ENCODE data around the gene RPLP1.
"Not testable (repeated sequence)": the region's sequence is repeated elsewhere in the genome, so short reads cannot be mapped to it uniquely, and the experiment has no call there.

The RPLP1 gene

DNA sequence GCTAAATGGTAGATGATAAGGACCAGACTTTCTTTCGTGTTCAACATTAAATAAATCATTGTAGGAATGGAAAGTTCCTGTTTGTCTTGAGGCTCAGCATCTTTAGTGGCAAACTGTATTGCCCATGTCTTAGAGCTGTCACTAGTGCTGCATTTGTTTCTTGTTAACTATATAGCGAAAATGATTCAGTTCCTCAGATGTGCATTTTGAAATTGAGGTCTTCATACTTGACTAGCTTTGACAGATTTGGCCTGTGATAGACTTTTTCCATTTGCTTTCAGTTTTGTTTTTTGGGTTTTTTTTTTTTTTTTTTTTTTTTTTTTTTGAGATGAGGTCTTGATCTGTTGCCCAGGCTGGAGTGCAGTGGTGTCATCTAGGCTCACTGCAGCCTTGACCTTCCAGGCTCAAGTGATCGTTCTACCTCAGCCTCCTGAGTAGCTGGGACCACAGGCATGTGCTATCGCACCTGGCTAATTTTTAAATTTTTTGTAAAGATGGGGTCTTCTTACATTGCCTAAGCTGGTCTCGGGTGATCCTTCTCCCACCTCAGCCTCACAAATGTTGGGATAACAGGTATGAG lies 9.5 kb upstream of the RPLP1 start:
- DNase-seq, result no peak

DNA sequence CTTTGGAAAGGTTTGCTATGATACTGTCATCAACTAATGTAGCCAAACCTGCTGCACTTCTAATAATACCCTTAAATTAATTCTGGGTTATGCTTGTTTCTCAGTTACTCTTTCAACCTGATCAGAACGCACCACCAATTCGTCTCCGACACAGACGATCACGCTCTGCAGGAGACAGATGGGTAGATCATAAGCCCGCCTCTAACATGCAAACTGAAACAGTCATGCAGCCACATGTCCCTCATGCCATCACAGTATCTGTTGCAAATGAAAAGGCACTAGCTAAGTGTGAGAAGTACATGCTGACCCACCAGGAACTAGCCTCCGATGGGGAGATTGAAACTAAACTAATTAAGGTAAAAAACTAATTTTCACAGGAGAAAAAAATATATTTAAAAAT lies 7.9 kb upstream of the RPLP1 start:
- no peak for DNase-seq

DNA sequence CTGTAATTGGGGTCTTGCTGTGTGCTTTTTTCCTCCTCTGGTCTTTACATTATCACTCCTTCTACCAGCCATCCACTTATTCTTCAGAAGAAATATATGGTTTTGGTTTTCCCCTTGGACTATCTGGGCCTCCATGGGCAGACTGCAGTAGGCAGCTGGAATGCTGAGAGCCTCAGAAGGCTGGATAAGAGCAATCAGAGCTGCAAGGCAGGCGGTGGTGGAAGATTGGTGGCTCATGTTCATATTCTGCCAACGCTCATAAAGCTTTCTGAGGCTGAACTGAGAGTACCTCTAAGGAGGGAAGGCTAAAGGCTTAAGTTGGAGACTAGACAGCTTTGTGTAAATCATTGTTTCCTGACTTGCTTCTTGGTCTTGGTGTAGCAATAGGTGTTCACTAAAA lies 5.7 kb upstream of the RPLP1 start:
- DNase-seq, result no peak

DNA sequence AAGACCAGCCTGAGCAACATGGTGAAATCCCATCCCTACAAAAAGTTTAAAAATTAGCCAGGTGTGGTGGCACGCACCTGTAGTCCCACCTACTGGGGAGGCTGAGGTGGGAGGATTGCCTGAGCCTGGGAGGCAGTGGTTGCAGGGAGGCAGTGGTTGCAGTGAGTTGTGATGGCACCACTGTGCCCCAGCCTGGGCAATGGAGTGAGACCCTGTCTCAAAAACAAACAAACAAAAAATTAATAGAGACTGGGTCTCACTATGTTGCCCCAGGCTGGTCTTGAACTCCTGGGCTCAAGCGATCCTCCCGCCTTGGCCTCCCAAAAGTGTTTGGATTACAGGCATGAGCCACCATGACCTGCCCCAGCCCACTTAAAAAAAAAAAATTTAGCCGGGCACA lies 2.4 kb upstream of the RPLP1 start:
- not testable (repeated sequence) for DNase-seq

DNA sequence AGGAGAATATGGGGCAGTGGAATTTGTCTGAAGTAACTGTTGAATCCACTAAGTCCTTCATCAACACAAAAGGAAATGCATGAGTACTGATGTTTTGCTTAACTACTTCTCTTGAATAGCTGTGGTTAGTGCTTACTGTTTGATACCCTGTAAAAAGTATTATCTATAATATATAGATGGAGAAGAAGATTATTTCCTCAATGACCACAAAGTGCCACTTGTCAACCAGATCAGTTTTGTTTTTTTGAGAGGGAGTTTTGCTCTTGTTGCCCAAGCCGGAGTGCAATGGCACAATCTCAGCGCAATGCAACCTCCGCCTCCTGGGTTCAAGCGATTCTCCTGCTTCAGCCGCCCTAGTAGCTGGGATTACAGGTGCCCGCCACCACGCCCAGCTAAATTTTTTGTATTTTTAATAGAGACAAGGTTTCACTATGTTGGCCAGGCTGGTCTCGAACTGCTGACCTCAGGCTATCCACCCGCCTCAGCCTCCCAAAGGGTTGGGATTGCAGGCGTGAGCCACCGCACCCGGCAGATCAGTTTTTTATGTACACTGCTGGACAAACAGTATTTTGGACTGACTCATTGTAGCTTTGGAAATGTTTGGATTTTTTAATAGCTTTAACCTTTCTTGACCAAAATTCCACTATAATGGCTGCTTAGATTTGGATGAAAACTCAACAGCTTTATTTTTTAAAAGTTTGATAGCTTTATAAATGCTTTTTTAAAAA lies 1.5 kb upstream of the RPLP1 start:
- DNase-seq, result no peak

GRCh38 chr15:69451951-69452691 lies 497 bp upstream of the RPLP1 start:
- DNase-seq, result peak; percentile 76 to 78

GRCh38 chr15:69454953-69455352 lies 2.3 kb downstream of the RPLP1 start:
- DNase-seq, result no peak

GRCh38 chr15:69456208-69457166 lies 3.9 kb downstream of the RPLP1 start:
- no peak for DNase-seq

GRCh38 chr15:69457304-69458280 lies 5.0 kb downstream of the RPLP1 start:
- DNase-seq, result no peak

GRCh38 chr15:69459066-69459465 lies 6.4 kb downstream of the RPLP1 start:
- no peak for DNase-seq

- no peak for DNase-seq
Observed at GRCh38 chr15:69460481-69460880, 7.9 kb downstream of the RPLP1 start.

DNA sequence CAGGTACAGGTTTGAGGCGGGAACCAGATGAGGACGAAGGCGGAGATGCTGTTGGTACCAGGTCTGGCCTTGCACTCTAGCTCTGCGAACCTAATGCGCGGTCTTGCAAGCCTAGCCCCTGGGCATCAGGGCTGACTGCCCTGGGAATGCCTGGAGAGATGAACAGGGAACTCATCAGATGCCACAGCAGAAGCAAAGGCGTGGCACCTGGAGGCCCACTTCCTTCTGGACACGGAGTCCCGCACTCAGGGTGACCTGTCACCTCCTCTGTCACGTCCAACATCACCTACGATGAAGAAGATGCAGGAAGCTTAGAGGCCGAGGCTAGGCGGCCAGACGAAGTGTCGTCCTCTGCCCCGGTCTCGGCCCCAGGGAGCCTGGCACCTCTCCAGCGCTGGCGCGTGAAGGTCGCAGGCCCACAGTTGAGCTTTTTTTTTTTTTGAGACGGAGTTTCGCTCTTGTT lies 9.4 kb downstream of the RPLP1 start:
- no peak for DNase-seq

DNA sequence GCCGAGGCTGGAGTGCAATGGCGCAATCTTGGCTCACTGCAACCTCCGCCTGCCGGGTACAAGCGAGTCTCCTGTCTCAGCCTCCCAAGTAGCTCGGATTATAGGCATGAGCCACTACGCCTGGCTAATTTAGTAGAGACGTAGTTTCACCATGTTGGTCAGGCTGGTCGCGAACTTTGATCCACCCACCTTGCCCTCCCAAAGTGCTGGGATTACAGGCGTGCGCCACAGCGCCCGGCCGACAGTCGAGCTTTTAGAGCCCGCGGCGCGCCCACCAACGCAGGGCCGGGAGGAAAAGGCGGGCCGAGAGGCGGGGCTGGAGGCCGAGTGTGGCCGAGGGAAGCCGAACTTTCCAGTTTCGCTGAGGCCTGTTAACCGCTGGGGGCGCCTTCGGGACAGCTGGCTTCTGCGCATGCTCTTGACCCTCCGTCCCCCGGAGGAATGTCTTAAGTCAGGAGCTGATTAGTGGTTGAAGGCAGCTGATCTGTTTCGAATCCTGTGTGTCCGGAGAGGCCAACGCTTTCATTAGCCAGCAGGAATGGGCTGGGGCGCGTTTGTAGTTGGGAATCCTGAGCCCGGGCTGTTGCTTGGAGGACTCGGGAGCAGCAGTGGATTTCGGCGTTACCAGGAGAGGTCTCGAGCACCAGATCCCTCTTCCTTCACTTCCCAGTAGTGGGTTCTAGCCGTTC lies 10.0 kb downstream of the RPLP1 start:
- peak; percentile 91 to 93 for DNase-seq

DNA sequence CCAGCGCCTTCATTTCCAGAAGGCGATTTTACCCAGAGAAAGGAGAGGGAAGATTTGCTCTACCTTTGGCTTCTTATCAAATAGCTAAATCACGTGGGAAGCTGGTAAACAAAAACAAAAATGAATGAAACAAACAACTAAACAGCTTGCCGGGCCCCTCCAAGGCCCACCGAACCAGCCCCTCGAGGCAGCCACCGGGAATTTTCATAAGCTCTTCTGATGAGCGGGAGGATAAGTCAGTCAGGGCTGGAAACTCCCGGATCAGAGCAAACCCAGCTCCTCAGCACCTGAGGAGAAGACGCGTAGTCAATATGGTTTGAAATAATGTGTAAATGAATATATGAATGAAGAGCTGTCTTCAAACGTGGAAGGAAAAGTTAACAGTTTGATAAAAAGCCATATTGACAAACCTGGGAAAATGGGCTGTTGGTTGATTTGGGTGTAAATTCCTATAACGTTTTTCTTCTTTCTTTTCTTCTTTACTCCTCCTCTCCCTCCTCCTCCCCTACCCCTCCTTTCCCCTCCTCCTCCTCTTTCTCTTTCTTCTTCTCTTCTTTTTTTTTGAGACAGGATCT lies 10.7 kb downstream of the RPLP1 start:
- DNase-seq, result no peak

- no peak for DNase-seq
Observed at GRCh38 chr15:69465253-69465652, 12.6 kb downstream of the RPLP1 start.

DNA sequence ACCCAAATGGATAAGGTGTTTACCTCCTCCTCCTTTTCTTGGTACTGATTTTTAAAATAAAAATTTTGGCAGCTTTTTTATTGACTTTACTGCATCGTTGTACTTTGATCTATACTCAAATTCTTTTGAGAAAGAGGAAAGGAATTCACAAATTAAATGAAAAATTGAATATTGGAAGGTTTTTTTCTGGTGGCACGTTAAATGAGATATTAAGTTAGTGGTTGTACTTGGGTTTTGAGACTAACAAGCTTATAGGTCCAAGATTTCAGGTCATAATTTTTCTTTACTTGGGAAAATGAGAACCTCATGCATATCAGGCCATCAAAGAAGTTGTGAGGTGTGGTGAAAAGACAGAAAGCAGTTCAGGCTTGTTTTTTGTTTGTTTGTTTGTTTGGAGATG lies 14.1 kb downstream of the RPLP1 start:
- DNase-seq, result no peak

- DNase-seq, result peak in 1 of 2 experiments; percentile 21
Observed at GRCh38 chr15:69467636-69468035, 15.0 kb downstream of the RPLP1 start.

- DNase-seq, result peak; percentile 76 to 83
Observed at GRCh38 chr15:69468241-69469121, 15.9 kb downstream of the RPLP1 start.

- DNase-seq, result no peak
Observed at GRCh38 chr15:69469467-69470201, 17.0 kb downstream of the RPLP1 start.

All from SHP77 (cell line).